HG03139 (cell line): ENCODE data around the gene TIFAB.

Experiments
- ATAC-seq: cut with Tn5 transposase; IDR thresholded peaks from one replicate; pipeline ENCODE4 v1.9.1; 2021; ENCODE audit not compliant: unreplicated experiment

The TIFAB gene

DNA sequence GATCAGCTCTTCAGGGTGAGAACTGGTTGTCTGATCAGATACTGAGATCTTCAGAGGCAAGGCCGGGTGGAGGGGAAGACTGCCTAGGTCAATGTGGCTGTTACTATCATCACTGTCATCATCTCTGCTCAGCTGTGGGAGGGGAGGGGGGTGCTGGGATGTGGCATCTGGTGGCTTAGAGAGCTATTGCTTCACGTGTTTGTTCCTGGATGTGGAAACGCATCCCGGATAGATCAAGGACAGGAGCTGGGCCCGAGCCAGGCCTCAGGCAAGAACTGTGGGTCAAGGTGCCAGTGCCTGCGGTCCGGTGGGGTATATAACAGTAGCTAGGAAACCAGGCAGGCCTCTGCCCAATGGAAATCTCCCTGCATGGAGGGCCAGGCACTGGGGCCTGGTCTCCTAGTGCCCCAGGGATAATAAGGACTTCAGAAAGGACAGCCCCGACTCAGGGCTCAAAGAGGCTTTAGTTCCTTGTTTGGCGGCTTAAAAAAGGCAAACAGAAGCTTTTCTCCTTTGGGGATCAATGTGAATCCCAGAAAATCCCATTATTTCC, 30.3 kb upstream of the TIFAB start:
- no peak for ATAC-seq

DNA sequence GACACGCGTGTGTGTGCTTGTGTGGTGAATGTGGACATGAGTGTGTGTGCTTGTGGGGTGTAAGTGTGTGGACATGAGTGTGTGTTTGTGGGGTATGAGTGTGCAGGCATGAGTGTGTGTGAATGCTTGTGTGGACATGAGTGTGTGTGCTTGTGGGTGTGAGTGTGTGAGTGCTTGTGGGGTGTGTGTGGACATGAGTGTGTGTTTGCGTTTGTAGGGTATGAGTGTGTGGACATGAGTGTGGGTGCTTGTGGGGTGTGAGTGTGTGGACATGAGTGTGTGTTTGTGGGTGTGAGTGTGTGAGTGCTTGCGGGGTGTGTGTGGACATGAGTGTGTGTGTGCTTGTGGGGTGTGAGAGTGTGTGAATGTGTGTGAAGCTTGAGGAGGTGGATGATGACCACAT, 29.8 kb upstream of the TIFAB start:
- no peak for ATAC-seq

DNA sequence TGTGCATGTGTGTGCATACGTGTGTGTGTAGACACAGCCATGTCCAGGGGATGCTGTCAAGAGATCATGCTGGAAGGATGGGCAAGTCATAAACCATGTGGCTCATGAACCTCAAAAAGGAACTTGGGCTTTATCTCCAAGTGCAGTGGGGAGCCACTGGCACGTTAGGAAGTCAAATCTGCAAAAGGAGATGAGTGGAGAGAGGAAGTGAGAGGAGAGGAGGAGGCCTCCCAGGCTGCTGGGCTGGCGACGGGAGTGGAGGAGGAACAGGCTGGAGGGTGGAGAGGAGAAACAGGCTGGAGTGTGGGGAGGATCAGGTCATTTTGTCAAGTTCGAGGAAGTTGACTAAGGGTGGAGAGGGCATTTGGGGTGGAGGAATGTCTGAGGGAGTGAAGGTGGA, 29.2 kb upstream of the TIFAB start:
- ATAC-seq, result no peak

DNA sequence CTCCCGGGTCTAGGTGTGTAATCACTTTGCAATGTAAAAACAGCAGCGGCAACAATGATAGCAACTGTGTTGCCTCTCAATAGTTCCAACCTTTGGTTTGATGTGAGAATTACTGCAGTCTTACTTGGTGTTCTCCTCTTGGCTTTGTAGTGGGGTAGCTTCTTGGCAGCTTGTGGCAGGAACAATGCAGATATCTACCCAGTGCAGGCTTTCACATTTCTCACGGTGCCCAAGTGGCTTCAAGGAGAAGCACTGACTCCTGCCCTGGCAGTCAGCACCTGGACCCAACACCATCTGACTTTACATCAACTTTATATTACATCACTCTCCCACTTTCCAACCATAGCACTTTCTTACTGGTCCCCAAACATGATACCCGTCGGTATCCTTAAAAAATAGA, 28.4 kb upstream of the TIFAB start:
- ATAC-seq, result no peak

DNA sequence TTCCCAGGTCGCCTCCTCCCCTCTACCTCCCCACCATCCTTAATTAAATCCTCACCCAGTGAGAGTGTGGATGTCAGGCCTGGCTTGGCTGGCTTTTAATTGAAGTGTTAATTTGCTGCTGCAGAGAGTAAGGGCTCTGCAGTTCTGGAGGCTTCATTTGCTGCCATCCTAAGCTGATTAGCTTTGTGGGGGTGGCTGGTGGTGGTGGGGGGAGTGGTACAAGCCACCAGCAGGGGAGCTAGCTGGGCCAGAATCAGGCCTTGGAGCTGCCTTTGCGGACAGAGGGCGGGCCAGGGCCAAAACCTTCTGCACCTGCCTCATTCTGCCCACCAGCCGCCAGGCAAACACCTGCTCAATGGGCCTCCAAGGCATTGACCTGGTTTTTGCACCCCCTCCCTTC, 26.8 kb upstream of the TIFAB start:
- no peak for ATAC-seq

DNA sequence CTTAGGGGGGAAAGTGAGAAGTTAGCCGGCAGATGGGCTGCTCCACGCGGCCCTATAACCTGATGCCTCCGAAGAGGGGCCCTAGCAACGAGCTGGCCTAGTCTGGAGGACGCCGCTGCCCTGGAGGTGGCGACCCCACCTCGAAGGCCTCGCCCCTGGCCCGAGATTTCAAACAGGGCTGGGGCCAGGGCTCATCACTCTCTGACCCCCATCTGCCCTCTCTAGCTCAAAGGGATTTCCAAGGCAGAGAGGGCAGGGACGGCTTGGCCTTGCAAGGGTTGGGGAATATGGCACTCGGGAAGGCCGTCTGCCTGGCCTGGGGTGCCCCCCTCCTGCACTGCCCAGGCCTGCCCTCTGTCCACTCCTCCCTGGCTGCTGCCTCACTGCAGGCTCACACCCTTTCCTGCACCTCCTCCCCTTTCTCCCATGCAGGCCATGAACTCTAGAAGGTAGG, 25.5 kb upstream of the TIFAB start:
- ATAC-seq, result no peak

DNA sequence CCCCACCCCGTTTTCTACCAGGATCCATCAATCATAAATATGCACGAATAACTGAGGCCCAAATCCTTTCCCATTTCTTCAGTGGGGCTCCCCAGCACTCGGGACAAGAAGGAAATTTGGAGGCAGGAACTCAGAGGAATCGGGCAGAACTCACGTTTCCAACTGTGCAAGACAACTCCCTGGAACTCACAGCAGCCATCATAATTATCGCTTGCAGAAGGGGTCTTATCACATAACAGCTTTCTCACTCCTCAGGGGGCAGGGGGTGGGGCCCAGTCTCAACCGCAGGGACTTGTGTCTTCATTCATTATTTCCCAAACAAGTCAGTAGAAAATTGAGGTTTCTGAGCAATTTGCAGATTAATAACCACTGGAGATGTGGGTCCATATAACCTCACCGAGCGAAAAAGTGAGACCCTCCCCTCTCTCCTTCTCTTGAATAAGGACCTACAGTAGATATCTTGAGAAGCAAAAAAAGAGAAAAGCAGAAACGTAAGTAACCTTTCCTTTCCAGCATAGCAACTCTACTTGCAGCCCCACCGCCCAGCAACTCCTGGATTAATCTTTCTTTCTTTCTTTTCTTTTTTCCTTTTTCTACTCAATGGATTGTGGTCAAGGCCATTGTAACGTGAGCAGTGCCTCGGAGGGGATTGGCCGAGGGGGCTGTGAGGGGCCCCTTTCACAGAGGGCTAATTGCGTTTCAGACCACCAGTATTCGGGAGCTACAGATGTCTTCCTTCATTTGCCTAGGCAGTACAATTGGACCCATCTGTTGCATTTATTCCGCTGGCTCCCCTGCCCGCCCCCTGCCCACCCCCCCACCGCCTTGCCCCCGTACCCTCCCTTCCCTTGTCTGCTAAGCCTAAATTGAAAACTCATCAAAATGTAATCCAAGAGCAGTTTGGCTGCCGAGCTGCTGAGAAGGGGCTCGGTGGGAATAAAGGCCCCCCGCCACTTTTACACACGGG, 24.7 kb upstream of the TIFAB start:
- no peak for ATAC-seq

DNA sequence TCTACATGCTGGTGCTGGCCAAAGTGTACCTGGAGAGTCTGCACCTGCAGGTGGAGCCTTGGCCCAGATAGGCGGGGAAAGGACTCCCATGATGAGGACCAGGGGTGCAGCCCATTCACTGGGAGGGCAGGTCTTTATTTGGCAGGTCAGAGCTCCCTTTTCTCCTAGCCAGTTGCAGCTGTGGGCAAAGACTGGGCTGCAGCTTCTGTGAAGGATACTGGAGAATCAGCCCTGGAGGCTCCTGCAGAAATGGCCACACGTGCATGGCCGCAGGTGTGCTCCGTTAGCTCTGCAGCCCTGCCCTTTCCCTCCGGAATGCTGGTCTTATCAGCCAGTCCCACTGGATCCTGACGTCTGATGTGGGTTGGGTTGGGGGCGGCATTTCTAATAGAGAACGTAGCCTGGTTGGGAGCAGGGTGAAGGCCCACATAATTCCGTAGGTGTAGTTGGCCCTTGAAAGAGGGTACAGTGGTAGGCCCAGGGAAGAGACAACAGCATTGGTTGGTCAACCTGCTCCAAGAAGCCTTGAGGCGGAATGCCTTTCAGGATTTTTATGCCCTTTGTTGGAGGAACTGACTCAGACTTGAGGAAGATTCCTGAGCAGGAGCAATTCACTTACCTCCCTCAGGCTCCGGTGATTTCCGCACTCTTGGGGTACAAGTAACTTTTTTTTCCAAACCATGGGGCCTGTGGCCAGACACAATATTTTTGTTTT, 22.0 kb upstream of the TIFAB start:
- no peak for ATAC-seq

DNA sequence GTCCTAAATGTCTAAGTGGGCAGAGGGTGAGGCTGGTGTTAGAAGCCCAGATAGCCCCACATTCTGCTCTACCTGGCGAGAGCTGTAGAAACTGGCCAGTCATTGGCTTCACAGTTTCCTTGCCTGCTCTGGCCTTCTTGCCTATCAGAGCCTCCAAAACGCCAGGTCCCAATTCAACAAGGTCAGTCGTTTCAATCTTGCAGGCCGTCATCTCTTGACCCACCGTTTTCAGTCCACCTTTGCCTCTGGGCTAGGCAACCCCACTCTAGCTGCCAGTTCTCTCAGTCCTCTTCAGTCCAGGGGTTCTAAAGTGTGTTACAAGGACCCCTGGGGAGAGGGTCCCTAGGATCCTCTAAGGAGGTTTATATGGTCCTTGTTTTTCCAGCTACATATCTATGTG, 20.0 kb upstream of the TIFAB start:
- ATAC-seq, result no peak

DNA sequence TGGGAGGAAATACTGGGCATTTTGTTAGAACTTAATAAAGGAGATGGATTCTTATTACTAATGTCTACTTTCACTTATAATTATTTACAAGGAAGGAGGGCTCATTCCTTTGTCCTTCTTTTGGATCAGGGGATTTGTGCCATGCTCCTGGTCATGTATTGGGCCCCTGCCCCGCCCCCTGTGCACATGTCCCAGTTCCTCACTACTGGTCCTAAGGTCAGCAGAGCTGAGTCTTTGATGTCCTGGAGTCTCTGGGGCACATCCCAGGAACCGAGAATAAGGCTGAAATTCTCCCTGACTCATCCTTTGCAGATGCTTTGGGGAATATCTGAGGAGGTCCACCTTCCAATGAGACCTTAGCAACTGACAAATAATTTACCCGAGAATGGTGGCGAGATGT, 19.6 kb upstream of the TIFAB start:
- no peak for ATAC-seq

DNA sequence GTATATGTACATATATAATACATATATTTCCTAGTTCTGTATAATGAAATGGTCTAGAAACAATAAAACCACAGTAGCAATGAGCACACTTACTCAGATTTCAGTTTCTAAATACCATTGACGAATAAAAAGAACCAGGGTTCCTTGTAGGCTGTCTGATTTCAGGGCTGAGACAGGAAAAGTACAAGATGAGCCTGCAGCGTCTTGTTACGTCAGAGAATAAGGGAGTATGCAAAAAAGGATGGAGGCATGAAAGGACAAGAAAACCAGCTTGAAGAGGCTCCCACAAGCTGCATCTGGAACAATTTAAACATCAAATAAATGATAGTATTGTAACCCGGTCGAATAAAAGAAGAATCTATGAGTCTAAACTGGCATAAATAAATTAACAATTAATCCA, 17.8 kb upstream of the TIFAB start:
- no peak for ATAC-seq

DNA sequence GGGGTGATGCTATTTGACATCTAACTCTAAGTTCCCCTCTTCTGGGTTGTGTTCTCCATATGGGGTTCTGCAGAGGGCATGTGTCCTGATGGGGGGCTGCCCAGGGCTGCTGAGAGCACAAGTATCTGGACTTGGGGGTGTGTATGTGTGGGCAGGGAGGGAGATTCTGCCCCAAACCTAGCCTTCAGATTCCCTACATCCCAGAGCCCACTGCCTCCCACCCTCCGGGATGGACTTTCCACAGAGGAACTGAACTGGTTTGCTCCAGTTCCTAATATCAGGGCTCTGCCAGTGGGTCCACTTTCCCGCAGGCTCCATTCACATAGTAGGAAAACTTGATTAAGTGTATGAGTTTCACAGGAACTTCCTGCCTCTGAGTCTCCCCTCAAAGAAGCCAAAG, 16.4 kb upstream of the TIFAB start:
- ATAC-seq, result no peak

DNA sequence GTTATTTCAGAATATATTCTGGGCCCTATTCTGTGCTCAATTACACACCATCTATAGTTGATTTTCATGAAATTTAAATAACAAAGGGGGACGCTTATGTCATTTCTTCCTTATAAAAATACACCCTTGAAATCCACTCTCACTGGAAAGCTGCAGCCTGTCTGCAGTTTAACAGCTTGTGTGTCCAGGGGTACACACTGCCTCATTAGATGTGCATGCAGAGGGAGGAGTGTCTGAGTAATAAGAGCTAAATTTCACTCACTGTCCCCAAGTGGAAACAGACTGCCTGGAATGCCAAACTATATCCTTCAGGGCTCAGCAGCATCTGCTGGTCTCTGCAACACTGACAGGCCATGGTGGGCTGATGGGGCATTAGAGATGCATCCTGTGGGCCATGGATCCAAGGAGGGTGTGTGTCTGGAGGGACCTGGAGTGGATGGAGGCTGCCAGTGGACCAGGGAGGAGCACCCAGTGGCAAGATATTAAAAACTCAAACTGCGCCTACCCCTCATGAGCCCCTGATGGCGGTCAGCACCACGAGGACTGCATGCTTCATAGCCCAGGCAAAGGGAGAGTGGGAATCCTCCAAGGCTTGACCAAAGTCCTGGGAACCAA, 15.8 kb upstream of the TIFAB start:
- no peak for ATAC-seq

DNA sequence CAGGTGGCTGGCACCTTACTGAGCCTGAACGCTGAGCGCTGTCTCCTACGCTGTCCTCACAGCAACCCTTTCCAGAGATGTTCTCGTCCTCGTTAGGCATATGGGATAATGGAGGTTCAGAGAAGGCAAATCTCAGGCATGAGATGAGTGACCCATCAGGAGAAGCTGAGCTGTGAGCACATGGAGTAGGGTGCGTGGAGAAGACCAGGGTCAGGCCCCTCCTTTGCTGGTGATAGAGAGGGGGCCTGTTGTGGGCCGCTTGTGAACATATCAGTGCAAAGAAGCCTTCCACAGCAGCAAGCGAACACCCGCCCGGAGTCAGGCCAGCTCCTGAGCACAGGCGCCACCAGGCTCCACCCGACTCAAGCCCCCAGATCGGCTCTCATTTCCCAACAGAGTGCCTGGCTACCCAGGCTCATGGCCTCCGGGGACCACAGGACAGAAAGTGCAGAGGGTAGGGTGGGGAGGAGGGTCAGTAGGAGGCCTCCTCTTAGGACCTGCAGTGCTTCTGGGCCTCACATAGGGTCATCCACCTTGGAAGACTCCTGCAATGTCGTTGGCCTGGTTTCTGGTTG, 15.0 kb upstream of the TIFAB start:
- ATAC-seq, result no peak

DNA sequence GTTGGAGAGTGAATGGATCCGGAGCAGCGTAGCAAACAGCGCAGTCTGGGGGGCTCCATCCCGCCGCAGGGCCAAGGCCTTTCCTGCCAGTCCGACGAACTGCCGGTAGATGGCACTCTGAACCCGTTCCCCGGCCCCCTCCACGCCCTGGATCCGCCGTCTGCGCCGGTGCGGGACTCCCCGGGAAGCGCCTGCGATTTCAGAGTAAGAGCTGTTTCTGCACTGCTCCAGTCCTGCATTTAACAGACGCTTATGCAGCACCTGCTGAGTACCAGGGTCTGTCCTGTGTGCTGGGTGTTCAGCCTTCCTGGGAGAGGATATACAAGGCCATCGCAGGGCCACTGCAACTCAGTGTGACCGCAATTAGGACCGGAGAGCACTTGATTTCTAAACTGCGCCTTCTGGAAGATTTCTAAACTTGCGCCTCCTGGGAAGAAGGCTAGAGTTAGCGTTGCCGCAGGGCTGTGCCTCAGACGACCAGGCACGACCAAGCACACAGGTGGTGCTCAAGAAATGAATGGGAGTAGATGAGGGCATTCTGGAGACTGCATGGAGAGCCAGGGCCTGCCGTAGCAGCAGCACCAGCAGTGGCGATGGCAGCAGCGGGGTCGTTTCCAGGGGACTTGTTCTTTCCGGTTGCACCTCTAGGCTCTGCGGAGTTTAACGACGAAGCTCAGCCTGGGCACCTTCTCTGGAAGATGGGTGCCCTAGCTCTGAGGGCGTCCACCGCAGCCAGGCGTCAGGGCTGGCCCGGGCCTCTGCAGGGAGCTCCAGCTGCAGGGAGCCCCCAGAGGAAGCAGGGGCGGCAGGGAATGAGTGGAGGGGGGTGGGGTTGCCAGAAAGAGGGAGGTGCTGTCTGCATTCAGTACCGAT, 14.3 kb upstream of the TIFAB start:
- ATAC-seq, result peak; percentile 59

DNA sequence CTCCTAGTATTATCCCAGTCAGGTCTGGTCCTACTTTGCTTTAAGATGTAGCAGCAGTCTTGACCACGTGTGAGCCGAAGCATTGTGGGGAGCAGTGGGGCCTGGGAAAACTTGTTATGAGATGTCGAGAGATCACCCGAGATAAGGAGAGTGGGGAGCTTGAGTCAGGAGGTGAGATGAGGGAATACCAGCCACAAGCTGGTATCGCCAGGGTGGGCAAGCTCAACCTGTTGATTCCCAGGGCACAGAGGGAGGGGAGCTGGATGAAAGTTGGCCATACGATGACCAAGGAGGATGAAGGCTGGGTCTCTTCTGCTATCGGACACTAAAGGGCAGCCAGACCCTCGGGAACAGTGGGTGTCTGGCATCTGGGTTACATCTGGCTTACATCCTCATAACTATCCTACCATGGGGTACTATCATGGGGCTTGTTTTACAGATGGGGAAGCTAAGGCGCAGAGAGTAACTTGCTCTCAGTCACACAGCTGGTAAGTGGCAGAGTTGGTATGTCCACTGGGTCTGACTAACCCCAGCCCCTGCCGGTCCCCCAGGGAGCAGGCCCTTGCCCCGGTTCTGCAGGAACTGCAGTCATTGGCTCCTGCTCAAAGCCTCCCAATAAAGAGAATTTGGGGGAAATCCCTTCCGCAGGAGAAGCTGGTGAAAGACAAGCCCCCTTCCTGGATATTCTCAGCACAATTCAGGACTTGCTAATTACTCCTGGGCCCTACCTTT, 13.4 kb upstream of the TIFAB start:
- no peak for ATAC-seq

DNA sequence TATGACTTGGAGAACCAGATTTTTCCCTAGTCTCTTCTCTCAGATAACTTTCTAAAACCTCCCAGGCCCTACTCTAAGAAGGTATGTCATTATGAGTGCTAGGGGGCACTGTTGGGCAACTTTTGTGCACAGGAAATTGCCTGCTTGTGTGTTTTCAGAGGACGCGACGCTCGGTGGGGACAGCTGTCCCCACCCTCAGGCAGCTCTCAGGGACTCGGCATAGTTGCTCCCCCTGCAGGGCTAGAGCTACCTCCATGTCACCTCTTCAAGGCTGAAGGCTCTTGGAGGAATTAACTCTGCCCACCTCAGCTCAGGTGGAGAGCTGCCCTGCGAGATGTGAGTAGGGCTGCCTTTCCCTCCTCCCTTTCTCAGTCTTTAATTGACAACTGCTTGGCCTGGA, 10.2 kb upstream of the TIFAB start:
- peak; percentile 48 for ATAC-seq

DNA sequence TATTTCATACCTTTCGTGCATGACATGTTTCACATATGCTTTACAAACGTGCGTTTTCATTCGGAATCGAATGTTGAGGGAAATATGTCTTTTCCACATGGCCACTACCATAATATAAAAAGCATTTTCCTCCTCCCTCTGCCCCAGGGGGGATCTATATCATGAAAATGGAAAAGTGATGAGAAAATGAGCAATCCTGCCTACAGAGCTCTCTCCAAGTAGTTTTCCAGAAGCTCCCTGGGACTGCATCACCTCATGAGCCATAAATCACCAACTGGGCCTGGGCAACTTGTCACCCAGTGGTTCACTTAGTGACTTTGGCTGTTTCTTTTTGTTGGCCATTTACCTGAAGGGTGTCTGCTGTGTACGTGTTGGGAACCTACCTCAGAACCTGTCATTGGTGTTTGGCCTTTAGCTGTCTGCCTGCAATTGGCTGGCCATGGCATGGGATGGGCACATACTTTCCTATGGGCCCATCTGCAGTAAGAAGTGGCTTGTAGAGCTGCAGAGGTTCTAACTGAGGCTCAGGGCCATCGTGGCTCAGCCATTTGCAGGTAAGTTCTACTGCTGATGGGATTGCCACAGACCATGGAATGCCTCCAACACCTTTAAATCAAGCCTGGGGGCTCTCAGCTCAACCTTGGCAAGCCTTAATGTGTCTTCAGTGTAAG, 9.5 kb upstream of the TIFAB start:
- ATAC-seq, result no peak
